ENCODE measurements around the gene IL22.

- TF ChIP-seq, protein P1, sequence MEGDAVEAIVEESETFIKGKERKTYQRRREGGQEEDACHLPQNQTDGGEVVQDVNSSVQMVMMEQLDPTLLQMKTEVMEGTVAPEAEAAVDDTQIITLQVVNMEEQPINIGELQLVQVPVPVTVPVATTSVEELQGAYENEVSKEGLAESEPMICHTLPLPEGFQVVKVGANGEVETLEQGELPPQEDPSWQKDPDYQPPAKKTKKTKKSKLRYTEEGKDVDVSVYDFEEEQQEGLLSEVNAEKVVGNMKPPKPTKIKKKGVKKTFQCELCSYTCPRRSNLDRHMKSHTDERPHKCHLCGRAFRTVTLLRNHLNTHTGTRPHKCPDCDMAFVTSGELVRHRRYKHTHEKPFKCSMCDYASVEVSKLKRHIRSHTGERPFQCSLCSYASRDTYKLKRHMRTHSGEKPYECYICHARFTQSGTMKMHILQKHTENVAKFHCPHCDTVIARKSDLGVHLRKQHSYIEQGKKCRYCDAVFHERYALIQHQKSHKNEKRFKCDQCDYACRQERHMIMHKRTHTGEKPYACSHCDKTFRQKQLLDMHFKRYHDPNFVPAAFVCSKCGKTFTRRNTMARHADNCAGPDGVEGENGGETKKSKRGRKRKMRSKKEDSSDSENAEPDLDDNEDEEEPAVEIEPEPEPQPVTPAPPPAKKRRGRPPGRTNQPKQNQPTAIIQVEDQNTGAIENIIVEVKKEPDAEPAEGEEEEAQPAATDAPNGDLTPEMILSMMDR (conservative IDR thresholded peaks at IDR 0.05 in 1 of 2, IDR thresholded peaks at IDR 0.05 in 1 of 2; ENCODE audit: low read depth in 1 of 2, low read length in 2 of 2), result no peak
- no peak for TF ChIP-seq EZH2 (IDR thresholded peaks at IDR 0.05; ENCODE audit: low read length, missing control alignments)
These were observed 23.1 kb upstream of the IL22 start for GRCh38 chr12:68276402-68276930.
